GM23248 (cell line): Measurements from ENCODE around the gene TNRC6C.

ENCODE experiments used
- EZH2 ChIP-seq: fragments of 200-600 bp; sonication (generic); IDR thresholded peaks from 2 replicates; pipeline ENCODE4 v1.6.1; 2018; ENCODE audit warnings: antibody characterized with exemption, mild to moderate bottlenecking; ENCODE audit not compliant: insufficient read depth, poor library complexity, severe bottlenecking
- EZH2phosphoT487 ChIP-seq: fragments of 200-600 bp; sonication (generic); IDR thresholded peaks from 2 replicates; pipeline ENCODE4 v1.6.1; 2018; ENCODE audit warnings: antibody characterized with exemption, moderate library complexity, mild to moderate bottlenecking, low read depth; ENCODE audit not compliant: insufficient read depth

DNA sequence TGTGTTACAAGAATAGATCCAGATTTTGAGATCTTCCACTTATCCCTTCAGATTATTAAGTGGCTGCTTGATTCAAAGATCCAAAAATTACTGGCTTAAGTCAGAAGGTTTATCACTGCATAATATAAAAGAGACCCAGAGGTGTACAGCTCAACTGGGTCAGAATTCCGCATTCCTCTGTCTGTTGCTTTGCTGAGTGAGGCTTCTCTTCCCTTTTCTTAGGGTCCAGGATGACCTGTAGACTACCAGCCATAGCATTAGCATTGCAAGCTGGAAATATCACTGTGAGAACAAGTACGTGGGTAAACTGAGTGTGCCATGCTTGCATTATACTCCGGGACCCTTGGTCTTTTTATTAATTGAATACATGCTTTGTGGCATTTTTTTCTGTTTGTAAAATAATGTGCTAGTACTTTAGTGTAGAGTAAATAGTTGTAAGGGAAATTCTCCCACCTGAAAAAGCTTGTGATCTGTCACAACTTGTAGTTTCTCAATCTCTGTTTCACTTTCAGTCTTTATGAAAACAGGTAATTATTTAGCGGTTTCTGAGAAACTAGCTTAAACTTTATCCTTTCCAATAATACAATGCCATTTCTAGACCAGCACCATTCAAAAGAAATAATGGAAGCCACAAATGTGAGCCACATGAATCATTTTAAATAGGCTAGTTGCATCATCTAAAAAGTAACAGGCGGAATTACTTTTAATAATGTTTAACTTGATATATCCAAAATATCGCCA is 61.6 kb downstream of the TNRC6C start:
- TF ChIP-seq EZH2 (no peak), EZH2phosphoT487 (no peak)
